Sigmoid colon (tissue), 4 donors: Measurements from ENCODE around the gene MTM1.

Source experiments
- CTCF ChIP-seq, 4 experiments: fragments of 450-650 bp in 3 of 4; fragments of 200-600 bp in 1 of 4; IDR thresholded peaks; one replicate each; pipeline ENCODE4 v1.5.1; 2016 to 2019; ENCODE audit warnings: antibody characterized with exemption in 4 of 4, mild to moderate bottlenecking in 3 of 4, moderate library complexity in 2 of 4
- EP300 ChIP-seq, 4 donors: sonication (generic); formaldehyde crosslinking; IDR thresholded peaks; one replicate each; pipeline ENCODE4 v1.6.1; 2017; ENCODE audit warnings: antibody characterized with exemption in 4 of 4
- POLR2A ChIP-seq, 2 donors: fragments of 450-650 bp; IDR thresholded peaks; one replicate each; pipeline ENCODE4 v1.6.1; 2016; ENCODE audit warnings: antibody characterized with exemption in 2 of 2, mild to moderate bottlenecking in 2 of 2, moderate library complexity in 2 of 2

- TF ChIP-seq EP300 (IDR thresholded peaks at IDR 0.05), result no peak
- TF ChIP-seq POLR2A (IDR thresholded peaks at IDR 0.05), result no peak
- TF ChIP-seq CTCF (IDR thresholded peaks at IDR 0.05), result no peak
Measured at GRCh38 chrX:150536455-150537116, 31.8 kb upstream of the MTM1 start.
